Measurements from ENCODE around the gene TENM4. TPM values are rescaled to one million over a fixed set of nuclear protein-coding genes. Genes with fewer than 3 reads are reported as not detected.

The TENM4 gene
- total and polyA plus RNA-seq, 10 of the 15 experiments (the other 5 are each of a cell fraction or from before 2014, with no cell fraction given), result 0.03 to 0.12 (median 0.06) TPM; not detected in 7

DNA sequence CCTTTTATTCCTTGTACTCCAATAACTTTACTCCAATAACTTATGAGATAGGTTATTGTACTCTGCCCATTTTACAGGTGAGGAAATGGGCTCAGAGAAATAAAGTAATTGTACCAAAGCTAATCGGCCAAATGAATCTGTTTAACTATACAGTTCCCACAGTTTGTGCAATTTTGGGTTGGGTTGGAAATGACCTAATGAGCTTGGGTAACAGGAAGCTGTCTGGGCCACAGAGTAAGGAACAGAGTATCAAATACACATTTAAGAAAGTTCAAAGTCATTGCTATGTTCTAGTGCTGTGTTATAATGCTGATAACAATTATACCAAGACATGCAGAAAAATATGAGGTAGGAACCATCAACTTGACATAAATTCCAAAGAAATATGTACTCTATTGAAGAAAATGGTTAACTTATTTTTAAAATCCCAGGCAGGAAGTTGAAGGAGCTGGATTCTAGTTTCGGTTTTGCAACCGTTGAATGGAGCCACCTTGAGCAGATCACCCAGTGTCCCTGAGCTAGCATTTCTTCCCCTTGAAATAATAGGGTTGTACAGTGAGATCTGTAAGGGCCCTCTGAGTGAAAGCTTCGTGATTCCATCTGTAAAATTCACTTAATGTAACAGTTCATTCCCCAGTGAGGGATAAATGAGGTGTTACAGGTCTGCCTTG, 505.3 kb downstream of the TENM4 start:
- RAD21 ChIA-PET (ENCODE audit: unreplicated experiment), result no interaction called here
- CTCF ChIA-PET, result no interaction called here
- SMC1A ChIA-PET (ENCODE audit: uncharacterized antibody, unreplicated experiment), result interaction anchor here (0.6 kb wide), 1 partner anchor 22 kb away, joined by 3 read pairs; no protein-coding TSS in a partner anchor
- Histone ChIP-seq H3K27me3 (replicated peaks in 1 of 2; ENCODE audit: control insufficient read depth in 2 of 2, insufficient read depth in 2 of 2, low read length in 1 of 2) (peaks cover 0 to 2% of the 10 kb centered on the region in 2 experiments; a peak in 2 of 4 replicates), H3K36me3 (ENCODE audit: control insufficient read depth in 2 of 2, insufficient read depth in 2 of 2, low read length in 1 of 2) (no peaks in the 10 kb centered on the region), H3K27ac (ENCODE audit: control insufficient read depth, insufficient read depth) (no peak overlapping the region), H3K4me3 (no peak overlapping the region), H2AFZ (ENCODE audit: control insufficient read depth, low read depth, low read length) (no peak overlapping the region), H4K20me1 (ENCODE audit: control insufficient read depth, insufficient read depth) (no peaks in the 10 kb centered on the region), H3K4me2 (ENCODE audit: control insufficient read depth, insufficient read depth) (no peak overlapping the region), H3K9me3 (replicated peaks; ENCODE audit: control insufficient read depth, insufficient read depth, low read length) (no peaks in the 10 kb centered on the region), H3K4me1 (ENCODE audit: control insufficient read depth, insufficient read depth, low read length) (no peaks in the 10 kb centered on the region), H3K9ac (ENCODE audit: control insufficient read depth, insufficient read depth, low read length) (no peak overlapping the region), H3K79me2 (ENCODE audit: control insufficient read depth, insufficient read depth, low read length) (no peaks in the 10 kb centered on the region)
- DNase-seq (ENCODE audit: low read depth, low spot score), result no peak
- no peak for FAIRE-seq
- BruUV-seq (replicated peaks), result no TSS peak
- POLR2A ChIA-PET, result no interaction called here
- no peak for ATAC-seq
- in situ Hi-C loops (cut with MboI), result no loop called here
- 15% methylated on average over 4 of the region's 4 CpGs for WGBS (ENCODE audit: insufficient coverage, insufficient replicate concordance, low lambda C conversion rate, missing lambda C conversion rate)
- TF ChIP-seq PML (IDR thresholded peaks at IDR 0.05; ENCODE audit: low read length) (no peak), BACH1 (IDR thresholded peaks at IDR 0.05; ENCODE audit: borderline replicate concordance) (no peak), GABPA (IDR thresholded peaks at IDR 0.05; ENCODE audit: low read depth) (no peak), MYB (IDR thresholded peaks at IDR 0.05; ENCODE audit: borderline replicate concordance, low read depth, low read length) (no peak), IKZF1 (conservative IDR thresholded peaks at IDR 0.05) (no peak), BRCA1 (IDR thresholded peaks at IDR 0.05; ENCODE audit: low read depth, low read length) (no peak), IRF4 (IDR thresholded peaks at IDR 0.05; ENCODE audit: low read depth, low read length) (no peak), FOS (IDR thresholded peaks at IDR 0.05; ENCODE audit: borderline replicate concordance, extremely low read depth, insufficient read length) (no peak), HDAC6 (IDR thresholded peaks at IDR 0.05; ENCODE audit: unreplicated experiment) (no peak)
- TF ChIP-seq, protein P1, sequence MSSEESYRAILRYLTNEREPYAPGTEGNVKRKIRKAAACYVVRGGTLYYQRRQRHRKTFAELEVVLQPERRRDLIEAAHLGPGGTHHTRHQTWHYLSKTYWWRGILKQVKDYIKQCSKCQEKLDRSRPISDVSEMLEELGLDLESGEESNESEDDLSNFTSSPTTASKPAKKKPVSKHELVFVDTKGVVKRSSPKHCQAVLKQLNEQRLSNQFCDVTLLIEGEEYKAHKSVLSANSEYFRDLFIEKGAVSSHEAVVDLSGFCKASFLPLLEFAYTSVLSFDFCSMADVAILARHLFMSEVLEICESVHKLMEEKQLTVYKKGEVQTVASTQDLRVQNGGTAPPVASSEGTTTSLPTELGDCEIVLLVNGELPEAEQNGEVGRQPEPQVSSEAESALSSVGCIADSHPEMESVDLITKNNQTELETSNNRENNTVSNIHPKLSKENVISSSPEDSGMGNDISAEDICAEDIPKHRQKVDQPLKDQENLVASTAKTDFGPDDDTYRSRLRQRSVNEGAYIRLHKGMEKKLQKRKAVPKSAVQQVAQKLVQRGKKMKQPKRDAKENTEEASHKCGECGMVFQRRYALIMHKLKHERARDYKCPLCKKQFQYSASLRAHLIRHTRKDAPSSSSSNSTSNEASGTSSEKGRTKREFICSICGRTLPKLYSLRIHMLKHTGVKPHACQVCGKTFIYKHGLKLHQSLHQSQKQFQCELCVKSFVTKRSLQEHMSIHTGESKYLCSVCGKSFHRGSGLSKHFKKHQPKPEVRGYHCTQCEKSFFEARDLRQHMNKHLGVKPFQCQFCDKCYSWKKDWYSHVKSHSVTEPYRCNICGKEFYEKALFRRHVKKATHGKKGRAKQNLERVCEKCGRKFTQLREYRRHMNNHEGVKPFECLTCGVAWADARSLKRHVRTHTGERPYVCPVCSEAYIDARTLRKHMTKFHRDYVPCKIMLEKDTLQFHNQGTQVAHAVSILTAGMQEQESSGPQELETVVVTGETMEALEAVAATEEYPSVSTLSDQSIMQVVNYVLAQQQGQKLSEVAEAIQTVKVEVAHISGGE (CRISPR knock-in tag; IDR thresholded peaks at IDR 0.05), result no peak
- TF ChIP-seq, protein P2, sequence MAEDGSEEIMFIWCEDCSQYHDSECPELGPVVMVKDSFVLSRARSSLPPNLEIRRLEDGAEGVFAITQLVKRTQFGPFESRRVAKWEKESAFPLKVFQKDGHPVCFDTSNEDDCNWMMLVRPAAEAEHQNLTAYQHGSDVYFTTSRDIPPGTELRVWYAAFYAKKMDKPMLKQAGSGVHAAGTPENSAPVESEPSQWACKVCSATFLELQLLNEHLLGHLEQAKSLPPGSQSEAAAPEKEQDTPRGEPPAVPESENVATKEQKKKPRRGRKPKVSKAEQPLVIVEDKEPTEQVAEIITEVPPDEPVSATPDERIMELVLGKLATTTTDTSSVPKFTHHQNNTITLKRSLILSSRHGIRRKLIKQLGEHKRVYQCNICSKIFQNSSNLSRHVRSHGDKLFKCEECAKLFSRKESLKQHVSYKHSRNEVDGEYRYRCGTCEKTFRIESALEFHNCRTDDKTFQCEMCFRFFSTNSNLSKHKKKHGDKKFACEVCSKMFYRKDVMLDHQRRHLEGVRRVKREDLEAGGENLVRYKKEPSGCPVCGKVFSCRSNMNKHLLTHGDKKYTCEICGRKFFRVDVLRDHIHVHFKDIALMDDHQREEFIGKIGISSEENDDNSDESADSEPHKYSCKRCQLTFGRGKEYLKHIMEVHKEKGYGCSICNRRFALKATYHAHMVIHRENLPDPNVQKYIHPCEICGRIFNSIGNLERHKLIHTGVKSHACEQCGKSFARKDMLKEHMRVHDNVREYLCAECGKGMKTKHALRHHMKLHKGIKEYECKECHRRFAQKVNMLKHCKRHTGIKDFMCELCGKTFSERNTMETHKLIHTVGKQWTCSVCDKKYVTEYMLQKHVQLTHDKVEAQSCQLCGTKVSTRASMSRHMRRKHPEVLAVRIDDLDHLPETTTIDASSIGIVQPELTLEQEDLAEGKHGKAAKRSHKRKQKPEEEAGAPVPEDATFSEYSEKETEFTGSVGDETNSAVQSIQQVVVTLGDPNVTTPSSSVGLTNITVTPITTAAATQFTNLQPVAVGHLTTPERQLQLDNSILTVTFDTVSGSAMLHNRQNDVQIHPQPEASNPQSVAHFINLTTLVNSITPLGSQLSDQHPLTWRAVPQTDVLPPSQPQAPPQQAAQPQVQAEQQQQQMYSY (CRISPR knock-in tag; IDR thresholded peaks at IDR 0.05), result no peak
- intact Hi-C loops (cut with micrococcal nuclease; ENCODE audit: unreplicated experiment), result no loop called here
